MM.1S (cell line): ENCODE measurements around the gene HIGD1B.
A peak's percentile ranks its signal among the peaks of the same experiment; 100 is the strongest.

ENCODE experiments used
- DNase-seq: peaks from one replicate; pipeline ENCODE4 v3.0.0-alpha.2; 2015
- H2AFZ ChIP-seq: fragments of 300-600 bp; sonication (generic); 2 replicates; pipeline ENCODE4 v1.6.0; 2016; ENCODE audit warnings: antibody characterized with exemption, low read length
- H3F3A ChIP-seq: fragments of 300-600 bp; sonication (generic); 2 replicates; pipeline ENCODE4 v1.6.1; 2016; ENCODE audit warnings: mild to moderate bottlenecking, antibody characterized with exemption, low read length, moderate library complexity, mixed read lengths; ENCODE audit not compliant: insufficient read depth
- H3K27ac ChIP-seq: fragments of 300-600 bp; sonication (generic); 2 replicates; pipeline ENCODE4 v1.5.1; 2016; ENCODE audit warnings: mild to moderate bottlenecking, low read length
- H3K27me3 ChIP-seq: fragments of 300-600 bp; sonication (generic); replicated peaks from 2 replicates; pipeline ENCODE4 v1.6.0; 2016; ENCODE audit warnings: low read length; ENCODE audit not compliant: insufficient read depth
- H3K36me3 ChIP-seq: fragments of 300-600 bp; sonication (generic); replicated peaks from 2 replicates; pipeline ENCODE4 v1.6.1; 2016; ENCODE audit warnings: mild to moderate bottlenecking, low read length, mixed read lengths; ENCODE audit not compliant: insufficient read depth
- H3K4me1 ChIP-seq: fragments of 300-600 bp; sonication (generic); 2 replicates; pipeline ENCODE4 v1.6.1; 2016; ENCODE audit warnings: low read length, mixed read lengths
- H3K4me2 ChIP-seq: fragments of 300-600 bp; sonication (generic); 2 replicates; pipeline ENCODE4 v1.6.0; 2016; ENCODE audit warnings: low read depth, low read length
- H3K4me3 ChIP-seq: fragments of 300-600 bp; sonication (generic); 2 replicates; pipeline ENCODE4 v1.5.1; 2016; ENCODE audit warnings: low read length, mixed read lengths
- H3K79me2 ChIP-seq: fragments of 300-600 bp; sonication (generic); 2 replicates; pipeline ENCODE4 v1.6.1; 2016; ENCODE audit warnings: mixed run types, low read length, mixed read lengths
- H3K9ac ChIP-seq: fragments of 300-600 bp; sonication (generic); 2 replicates; pipeline ENCODE4 v1.6.1; 2016; ENCODE audit warnings: low read length, mixed read lengths
- H3K9me2 ChIP-seq: fragments of 300-600 bp; sonication (generic); replicated peaks from 2 replicates; pipeline ENCODE4 v1.6.1; 2016; ENCODE audit warnings: mild to moderate bottlenecking, low read length, mixed read lengths; ENCODE audit not compliant: insufficient read depth
- H3K9me3 ChIP-seq: fragments of 300-600 bp; sonication (generic); replicated peaks from 2 replicates; pipeline ENCODE4 v1.6.1; 2016; ENCODE audit warnings: mild to moderate bottlenecking, low read length, mixed read lengths; ENCODE audit not compliant: insufficient read depth
- H4K20me1 ChIP-seq: fragments of 300-600 bp; sonication (generic); 2 replicates; pipeline ENCODE4 v1.6.1; 2016; ENCODE audit warnings: mild to moderate bottlenecking, low read length, moderate library complexity, mixed read lengths; ENCODE audit not compliant: insufficient read depth
- CTCF ChIP-seq: fragments of 300-600 bp; sonication (generic); IDR thresholded peaks from 2 replicates; pipeline ENCODE4 v1.5.1; 2016; ENCODE audit warnings: antibody characterized with exemption, low read length, mixed read lengths
- EZH2 ChIP-seq: fragments of 300-600 bp; sonication (generic); optimal IDR thresholded peaks from 2 replicates; pipeline ENCODE3; 2017; ENCODE audit warnings: low read depth, mild to moderate bottlenecking, antibody characterized with exemption, low read length, mixed read lengths
- EZH2phosphoT487 ChIP-seq: fragments of 300-600 bp; sonication (generic); IDR thresholded peaks from 2 replicates; pipeline ENCODE4 v1.6.1; 2018; ENCODE audit warnings: antibody characterized with exemption, low read length

HIGD1B gene

GRCh38 chr17:44864831-44865230, 17.1 kb downstream of the HIGD1B start:
- H3K79me2 ChIP-seq, result no peaks in the 10 kb centered on the region
- H3K4me2 ChIP-seq, result no peak overlapping the region
- H3K9me2 ChIP-seq, result no peaks in the 10 kb centered on the region
- H3K27ac ChIP-seq, result no peak overlapping the region
- H3K9ac ChIP-seq, result no peak overlapping the region
- no peak for DNase-seq
- H3K27me3 ChIP-seq, result no peaks in the 10 kb centered on the region
- TF ChIP-seq CTCF (no peak), EZH2 (no peak), EZH2phosphoT487 (no peak)
- H3K4me3 ChIP-seq, result no peak overlapping the region
- no peaks in the 10 kb centered on the region for H3F3A ChIP-seq
- no peaks in the 10 kb centered on the region for H3K4me1 ChIP-seq
- H3K9me3 ChIP-seq, result no peaks in the 10 kb centered on the region
- no peak overlapping the region for H2AFZ ChIP-seq
- H3K36me3 ChIP-seq, result no peaks in the 10 kb centered on the region; the same call in 1 of the 2 replicates
- no peaks in the 10 kb centered on the region for H4K20me1 ChIP-seq

GRCh38 chr17:44865231-44865660, 17.6 kb downstream of the HIGD1B start:
- no peaks in the 10 kb centered on the region for H3K9me2 ChIP-seq
- no peaks in the 10 kb centered on the region for H3F3A ChIP-seq
- no peak overlapping the region for H3K9ac ChIP-seq
- no peak overlapping the region for H3K4me2 ChIP-seq
- H3K79me2 ChIP-seq, result no peaks in the 10 kb centered on the region
- H3K4me1 ChIP-seq, result no peaks in the 10 kb centered on the region
- DNase-seq, result peak; percentile 72
- H3K36me3 ChIP-seq, result no peaks in the 10 kb centered on the region; the same call in 1 of the 2 replicates
- no peaks in the 10 kb centered on the region for H4K20me1 ChIP-seq
- TF ChIP-seq EZH2phosphoT487, result no peak
- peak; percentile 83 for TF ChIP-seq CTCF
- TF ChIP-seq EZH2, result no peak
- no peaks in the 10 kb centered on the region for H3K9me3 ChIP-seq
- no peak overlapping the region for H3K27ac ChIP-seq
- H2AFZ ChIP-seq, result no peak overlapping the region
- no peaks in the 10 kb centered on the region for H3K27me3 ChIP-seq
- H3K4me3 ChIP-seq, result no peak overlapping the region

- DNase-seq, result no peak
- Histone ChIP-seq H3K36me3 (no peaks in the 10 kb centered on the region; the same call in 1 of the 2 replicates), H3K9ac (no peak overlapping the region)
Measured at GRCh38 chr17:44865931-44866330, 18.2 kb downstream of the HIGD1B start.

More at GRCh38 chr17:44865931-44866330, 18.2 kb downstream of the HIGD1B start:
- no peaks in the 10 kb centered on the region for H3K79me2 ChIP-seq
- H3K9me2 ChIP-seq, result no peaks in the 10 kb centered on the region
- H3K4me2 ChIP-seq, result no peak overlapping the region
- no peaks in the 10 kb centered on the region for H3F3A ChIP-seq
- H3K9me3 ChIP-seq, result no peaks in the 10 kb centered on the region
- H2AFZ ChIP-seq, result no peak overlapping the region
- no peaks in the 10 kb centered on the region for H4K20me1 ChIP-seq
- H3K4me3 ChIP-seq, result no peak overlapping the region
- H3K27me3 ChIP-seq, result no peaks in the 10 kb centered on the region
- H3K4me1 ChIP-seq, result no peaks in the 10 kb centered on the region
- H3K27ac ChIP-seq, result no peak overlapping the region
- TF ChIP-seq EZH2phosphoT487 (no peak), EZH2 (no peak), CTCF (no peak)
